ENCODE measurements around the gene RAB34. TPM values are rescaled to one million over a fixed set of nuclear protein-coding genes. Genes with fewer than 3 reads are reported as not detected.
"Not testable (repeated sequence)": the region's sequence is repeated elsewhere in the genome, so short reads cannot be mapped to it uniquely, and the experiment has no call there.

RAB34 gene
- total RNA-seq, 2 experiments from 2014 or later: 7.6 to 8.2 TPM

GRCh38 chr17:28740406-28741357, 23.0 kb upstream of the RAB34 start:
- no peak for DNase-seq
- peaks cover 67% of the 10 kb centered on the region for H3K36me3 Mint-ChIP-seq
- H3K27me3 Mint-ChIP-seq: no peaks in the 10 kb centered on the region
- H3K9me3 Mint-ChIP-seq: peaks cover 4% of the 10 kb centered on the region
- peak overlapping the region; percentile 54 for H3K27ac Mint-ChIP-seq
- peaks cover 33% of the 10 kb centered on the region for H3K4me1 Mint-ChIP-seq
- no peak overlapping the region for H3K4me3 Mint-ChIP-seq

DNA sequence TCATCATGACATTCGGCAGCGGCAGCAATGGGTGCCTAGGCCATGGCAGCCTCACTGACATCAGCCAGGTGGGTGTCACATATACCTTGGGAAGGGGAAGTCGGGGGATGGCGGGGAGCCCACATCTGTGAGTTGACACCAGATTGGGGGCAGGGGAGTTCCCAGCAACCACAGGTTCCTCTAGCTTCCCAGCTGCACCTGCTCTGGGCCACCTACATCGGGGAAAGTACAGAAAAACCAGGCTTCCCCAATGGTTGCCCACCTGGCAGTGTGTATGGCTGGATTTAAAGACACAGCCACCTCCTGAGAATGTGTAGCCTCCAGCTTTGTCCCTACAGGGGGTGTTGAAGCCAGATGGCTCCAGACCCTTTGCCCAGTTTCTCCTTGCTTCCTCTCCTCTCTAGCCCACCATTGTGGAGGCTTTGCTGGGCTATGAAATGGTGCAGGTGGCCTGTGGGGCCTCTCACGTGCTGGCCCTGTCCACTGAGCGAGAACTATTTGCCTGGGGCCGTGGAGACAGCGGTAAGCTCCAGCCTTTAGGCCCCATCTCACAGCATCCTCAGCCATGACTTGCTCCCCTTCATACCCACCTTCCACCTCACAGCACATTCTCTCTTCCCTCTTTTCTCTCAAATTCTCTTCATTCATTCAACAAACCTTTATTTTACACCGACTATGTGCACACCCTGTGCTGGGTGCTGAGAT, 21.2 kb upstream of the RAB34 start:
- Mint-ChIP-seq H3K36me3 (peaks cover 64% of the 10 kb centered on the region), H3K27ac (peak overlapping the region; percentile 81), H3K27me3 (no peaks in the 10 kb centered on the region), H3K4me3 (peak overlapping the region; percentile 69), H3K9me3 (peaks cover 4% of the 10 kb centered on the region), H3K4me1 (peaks cover 35% of the 10 kb centered on the region)
- peak; percentile 77 for DNase-seq

DNA sequence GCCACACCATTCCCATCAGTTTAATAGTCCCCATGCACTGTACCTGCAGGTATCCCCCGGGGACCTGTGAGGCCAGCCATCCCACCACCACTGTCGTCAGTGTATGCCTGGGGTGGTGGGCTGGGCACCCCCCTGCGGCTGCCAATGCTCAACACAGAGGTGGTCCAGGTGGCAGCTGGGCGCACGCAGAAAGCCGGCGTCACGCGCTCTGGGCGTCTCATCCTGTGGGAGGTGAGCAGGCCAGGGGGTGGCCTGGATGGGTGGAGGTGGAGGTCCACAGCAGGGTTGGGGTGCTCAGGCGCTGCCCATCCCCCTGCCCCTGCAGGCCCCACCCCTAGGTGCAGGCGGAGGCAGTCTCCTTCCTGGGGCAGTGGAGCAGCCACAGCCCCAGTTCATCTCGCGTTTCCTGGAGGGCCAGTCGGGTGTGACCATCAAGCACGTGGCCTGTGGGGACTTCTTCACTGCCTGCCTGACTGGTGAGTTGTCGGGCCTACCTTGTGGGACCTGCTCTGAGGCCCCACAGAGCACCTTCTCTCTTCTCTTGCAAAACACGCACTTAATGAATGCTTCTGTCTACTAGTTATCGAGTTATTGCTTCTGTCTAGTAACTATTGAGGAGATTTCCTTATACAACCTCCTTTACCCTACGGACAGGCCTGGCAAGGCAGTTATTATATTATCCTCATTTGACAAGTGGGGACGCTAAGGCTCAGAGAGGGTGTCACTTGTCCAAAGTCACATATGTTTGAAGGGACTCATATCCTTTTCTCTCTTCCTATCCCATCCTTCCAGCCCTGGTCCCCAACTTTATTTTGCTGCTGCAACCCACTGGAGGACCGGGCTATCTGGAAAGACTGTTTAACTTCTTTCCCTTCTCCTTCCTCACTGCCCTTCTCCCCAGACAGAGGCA, 20.4 kb upstream of the RAB34 start:
- peaks cover 64% of the 10 kb centered on the region for H3K36me3 Mint-ChIP-seq
- no peaks in the 10 kb centered on the region for H3K27me3 Mint-ChIP-seq
- H3K4me3 Mint-ChIP-seq: peak overlapping the region; percentile 53
- H3K9me3 Mint-ChIP-seq: peaks cover 4% of the 10 kb centered on the region
- H3K4me1 Mint-ChIP-seq: peaks cover 40% of the 10 kb centered on the region
- peak overlapping the region; percentile 81 for H3K27ac Mint-ChIP-seq
- no peak for DNase-seq

DNA sequence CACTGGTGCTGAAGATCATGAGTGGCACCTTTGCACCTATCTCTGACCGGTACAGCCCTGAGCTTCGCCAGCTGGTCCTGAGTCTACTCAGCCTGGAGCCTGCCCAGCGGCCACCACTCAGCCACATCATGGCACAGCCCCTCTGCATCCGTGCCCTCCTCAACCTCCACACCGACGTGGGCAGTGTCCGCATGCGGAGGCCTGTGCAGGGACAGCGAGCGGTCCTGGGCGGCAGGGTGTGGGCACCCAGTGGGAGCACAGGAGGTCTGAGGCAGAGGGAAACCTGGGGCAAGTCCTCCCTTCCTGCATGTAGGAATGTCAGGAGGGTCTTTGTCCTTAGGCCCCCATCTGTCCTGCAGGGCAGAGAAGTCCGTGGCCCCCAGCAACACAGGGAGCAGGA, 19.6 kb upstream of the RAB34 start:
- Mint-ChIP-seq H3K4me1 (peaks cover 42% of the 10 kb centered on the region), H3K36me3 (peaks cover 64% of the 10 kb centered on the region), H3K9me3 (peaks cover 4% of the 10 kb centered on the region), H3K4me3 (no peak overlapping the region), H3K27me3 (no peaks in the 10 kb centered on the region), H3K27ac (no peak overlapping the region)
- no peak for DNase-seq

DNA sequence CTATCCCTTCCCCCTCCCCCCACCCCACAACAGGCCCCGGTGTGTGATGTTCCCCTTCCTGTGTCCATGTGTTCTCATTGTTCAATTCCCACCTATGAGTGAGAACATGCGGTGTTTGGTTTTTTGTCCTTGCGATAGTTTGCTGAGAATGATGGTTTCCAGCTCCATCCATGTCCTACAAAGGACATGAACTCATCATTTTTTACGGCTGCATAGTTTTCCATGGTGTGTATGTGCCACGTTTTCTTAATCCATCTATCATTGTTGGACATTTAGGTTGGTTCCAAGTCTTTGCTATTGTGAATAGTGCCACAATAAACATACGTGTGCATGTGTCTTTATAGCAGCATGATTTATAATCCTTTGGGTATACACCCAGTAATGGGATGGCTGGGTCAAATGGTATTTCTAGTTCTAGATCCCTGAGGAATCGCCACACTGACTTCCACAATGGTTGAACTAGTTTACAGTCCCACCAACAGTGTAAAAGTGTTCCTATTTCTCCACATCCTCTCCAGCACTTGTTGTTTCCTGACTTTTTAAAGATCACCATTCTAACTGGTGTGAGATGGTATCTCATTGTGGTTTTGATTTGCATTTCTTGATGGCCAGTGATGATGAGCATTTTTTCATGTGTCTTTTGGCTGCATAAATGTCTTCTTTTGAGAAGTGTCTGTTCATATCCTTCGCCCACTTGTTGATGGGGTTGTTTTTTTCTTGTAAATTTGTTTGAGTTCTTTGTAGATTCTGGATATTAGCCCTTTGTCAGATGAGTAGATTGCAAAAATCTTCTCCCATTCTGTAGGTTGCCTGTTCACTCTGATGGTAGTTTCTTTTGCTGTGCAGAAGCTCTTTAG, 18.5 kb upstream of the RAB34 start:
- H3K9me3 Mint-ChIP-seq, H3K4me3 Mint-ChIP-seq, DNase-seq, H3K27me3 Mint-ChIP-seq, H3K27ac Mint-ChIP-seq: not testable (repeated sequence)
- Mint-ChIP-seq H3K4me1 (peaks cover 32% of the 10 kb centered on the region), H3K36me3 (peaks cover 55% of the 10 kb centered on the region)

DNA sequence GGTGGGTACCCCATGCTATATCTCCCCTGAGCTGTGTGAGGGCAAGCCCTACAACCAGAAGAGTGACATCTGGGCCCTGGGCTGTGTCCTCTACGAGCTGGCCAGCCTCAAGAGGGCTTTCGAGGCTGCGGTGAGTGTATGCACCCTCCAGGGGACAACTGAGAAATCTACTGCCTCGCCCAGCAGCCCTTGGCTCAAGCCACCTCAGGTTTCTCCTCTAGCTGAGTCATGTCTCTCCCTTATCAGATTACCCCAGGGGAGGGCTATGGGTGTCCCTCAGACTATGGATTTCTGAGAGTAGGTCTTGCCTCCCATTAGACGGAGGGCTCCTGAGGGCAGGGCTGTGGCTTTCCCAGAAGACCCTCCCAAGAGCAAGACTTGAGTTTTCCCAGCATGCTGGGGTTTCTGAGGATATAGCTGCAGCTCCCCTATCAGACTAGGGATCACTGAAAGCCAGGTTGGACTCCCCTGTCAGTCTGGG, 17.6 kb upstream of the RAB34 start:
- no peak overlapping the region for H3K4me3 Mint-ChIP-seq
- DNase-seq: no peak
- no peak overlapping the region for H3K27ac Mint-ChIP-seq
- peaks cover 27% of the 10 kb centered on the region for H3K4me1 Mint-ChIP-seq
- peaks cover 3% of the 10 kb centered on the region for H3K9me3 Mint-ChIP-seq
- no peaks in the 10 kb centered on the region for H3K27me3 Mint-ChIP-seq
- peaks cover 46% of the 10 kb centered on the region for H3K36me3 Mint-ChIP-seq

- Mint-ChIP-seq H3K36me3 (peaks cover 41% of the 10 kb centered on the region), H3K27me3 (no peaks in the 10 kb centered on the region), H3K4me3 (no peak overlapping the region), H3K27ac (no peak overlapping the region), H3K4me1 (peaks cover 27% of the 10 kb centered on the region), H3K9me3 (peaks cover 2% of the 10 kb centered on the region)
- no peak for DNase-seq
These were observed 17.1 kb upstream of the RAB34 start for GRCh38 chr17:28734712-28735241.

GRCh38 chr17:28733346-28733745, 15.7 kb upstream of the RAB34 start:
- H3K27me3 Mint-ChIP-seq: no peaks in the 10 kb centered on the region
- H3K27ac Mint-ChIP-seq: no peak overlapping the region
- DNase-seq: no peak
- peaks cover 28% of the 10 kb centered on the region for H3K36me3 Mint-ChIP-seq
- no peaks in the 10 kb centered on the region for H3K9me3 Mint-ChIP-seq
- no peak overlapping the region for H3K4me3 Mint-ChIP-seq
- peaks cover 23% of the 10 kb centered on the region for H3K4me1 Mint-ChIP-seq

DNA sequence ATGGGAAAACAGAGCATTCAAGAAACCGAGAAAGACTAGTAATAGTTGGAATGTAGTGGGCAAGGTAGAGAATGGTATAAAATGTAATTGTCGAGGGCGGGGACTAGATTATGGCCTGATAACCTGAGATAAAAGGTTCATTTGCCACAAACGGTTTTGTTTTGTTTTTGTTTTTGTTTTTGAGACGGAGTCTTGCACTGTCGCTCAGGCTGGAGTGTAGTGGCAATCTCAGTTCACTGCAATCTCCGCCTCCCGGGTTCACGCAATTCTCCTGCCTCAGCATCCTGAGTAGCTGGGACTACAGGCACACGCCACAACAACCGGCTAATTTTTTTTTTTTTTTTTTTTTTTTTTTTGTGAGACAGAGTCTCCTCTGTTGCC, 12.3 kb upstream of the RAB34 start:
- Mint-ChIP-seq H3K4me3 (no peak overlapping the region), H3K27ac (peak overlapping the region; percentile 53), H3K36me3 (peaks cover 13% of the 10 kb centered on the region), H3K4me1 (peaks cover 29% of the 10 kb centered on the region), H3K27me3 (peaks cover 4% of the 10 kb centered on the region), H3K9me3 (no peaks in the 10 kb centered on the region)
- no peak for DNase-seq

- Mint-ChIP-seq H3K27ac (peak within 1 kb of the TSS; percentile 99), H3K4me1 (peaks cover 37% of the 10 kb centered on the region)
These were observed 10.9 kb upstream of the RAB34 start, which contains the start of gene NEK8 for GRCh38 chr17:28728364-28729200. TSS of gene NEK8 (plus strand) at chr17:28728788. CDS start at chr17:28728814, 26 bp downstream.

GRCh38 chr17:28726627-28727491, 9.2 kb upstream of the RAB34 start:
- peaks cover 4% of the 10 kb centered on the region for H3K27me3 Mint-ChIP-seq
- DNase-seq: peak; percentile 94
- no peaks in the 10 kb centered on the region for H3K9me3 Mint-ChIP-seq
- peaks cover 46% of the 10 kb centered on the region for H3K4me1 Mint-ChIP-seq
- H3K27ac Mint-ChIP-seq: peak overlapping the region; percentile 99
- H3K4me3 Mint-ChIP-seq: peak overlapping the region; percentile 100
- H3K36me3 Mint-ChIP-seq: peaks cover 39% of the 10 kb centered on the region

More at GRCh38 chr17:28728364-28729200, 10.9 kb upstream of the RAB34 start, which contains the start of gene NEK8:
- H3K36me3 Mint-ChIP-seq: peaks cover 23% of the 10 kb centered on the region
- DNase-seq: peak; percentile 97
- peak within 1 kb of the TSS; percentile 100 for H3K4me3 Mint-ChIP-seq
- peaks cover 4% of the 10 kb centered on the region for H3K27me3 Mint-ChIP-seq
- H3K9me3 Mint-ChIP-seq: no peaks in the 10 kb centered on the region

- Mint-ChIP-seq H3K36me3 (peaks cover 45% of the 10 kb centered on the region), H3K4me3 (peak within 1 kb of the TSS; percentile 100), H3K27ac (peak within 1 kb of the TSS; percentile 99), H3K4me1 (peaks cover 46% of the 10 kb centered on the region), H3K27me3 (peaks cover 4% of the 10 kb centered on the region), H3K9me3 (no peaks in the 10 kb centered on the region)
- DNase-seq: peak; percentile 85
These were observed 8.6 kb upstream of the RAB34 start, which contains the start of gene TLCD1 for GRCh38 chr17:28726226-28726626. TSS of gene TLCD1 (minus strand) at chr17:28726233. CDS start at chr17:28726097, 136 bp downstream.

All from activated naive CD8-positive, alpha-beta T cell treated with anti-CD3 and anti-CD28 coated beads for 36 hours (primary cell).